22Rv1 (cell line): Measurements from ENCODE around the gene NAA16.

Source experiments
- CTCF ChIP-seq: fragments of 450-650 bp; IDR thresholded peaks from 2 replicates; pipeline ENCODE4 v1.5.1; 2017; ENCODE audit warnings: mild to moderate bottlenecking
- ZFX ChIP-seq: fragments of 450-650 bp; IDR thresholded peaks from 2 replicates; pipeline ENCODE4 v1.6.1; 2017; ENCODE audit warnings: antibody characterized with exemption, borderline replicate concordance

DNA sequence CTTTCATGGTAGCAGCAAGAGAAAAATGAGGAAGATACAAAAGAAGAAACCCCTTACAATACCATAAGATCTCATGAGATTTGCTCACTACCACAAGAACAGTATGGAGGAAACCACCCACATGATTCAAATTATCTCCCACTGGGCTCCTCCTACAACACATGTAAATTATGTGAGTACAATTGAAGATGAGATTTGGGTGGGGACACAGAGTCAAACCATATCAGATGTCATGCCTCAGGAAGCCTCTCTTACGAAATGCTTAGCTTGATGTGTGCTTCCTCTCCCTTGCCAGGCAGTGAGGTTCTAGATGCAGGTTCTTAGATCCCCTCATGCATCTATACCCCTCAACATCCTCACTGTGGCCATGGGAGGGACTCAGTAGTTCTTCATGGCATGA, 83.1 kb downstream of the NAA16 start:
- no peak for TF ChIP-seq CTCF
- TF ChIP-seq ZFX = no peak
